NCI-H774 (cell line): Measurements from ENCODE around the gene FMNL3.

Source experiments
- DNase-seq: peaks from one replicate; lab custom pipeline; 2025; lab: John Stamatoyannopoulos, UW

FMNL3 gene

DNA sequence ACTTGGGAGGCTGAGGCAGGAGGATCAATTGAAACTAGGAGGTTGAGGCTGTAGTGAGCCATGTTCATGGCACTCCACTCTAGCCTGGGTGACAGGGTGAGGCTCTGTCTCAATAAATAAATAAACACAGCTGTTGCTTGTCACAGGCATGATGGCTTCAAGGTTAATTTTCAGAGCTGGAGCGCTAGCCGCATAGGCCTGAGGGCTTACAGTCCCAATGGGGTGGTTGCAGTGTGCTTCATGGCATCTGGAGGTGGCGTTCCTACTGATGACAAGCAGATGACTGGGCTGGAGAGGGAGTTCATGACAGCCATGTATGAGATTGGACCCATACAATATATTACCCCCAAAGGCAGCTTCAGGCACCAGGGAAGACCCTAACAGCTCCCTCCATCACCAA is 1.6 kb upstream of the FMNL3 start:
- no peak for DNase-seq

DNA sequence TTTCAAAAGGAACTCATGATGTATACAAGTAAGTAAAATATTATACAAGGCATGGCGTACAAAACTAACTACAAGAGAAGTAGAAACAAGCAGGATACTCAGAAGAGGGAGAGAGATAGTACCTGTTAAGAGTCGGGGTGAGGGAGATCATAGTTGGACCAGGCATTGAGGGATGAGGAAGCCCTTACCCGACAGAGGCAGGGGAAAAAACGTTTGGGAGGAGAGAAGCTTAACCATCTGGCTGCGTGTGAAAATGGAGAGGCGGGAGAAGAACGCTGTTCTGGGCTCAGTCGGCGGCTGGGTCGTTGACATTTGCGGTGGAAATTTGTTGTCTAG is 575 bp upstream of the FMNL3 start:
- DNase-seq: no peak

DNA sequence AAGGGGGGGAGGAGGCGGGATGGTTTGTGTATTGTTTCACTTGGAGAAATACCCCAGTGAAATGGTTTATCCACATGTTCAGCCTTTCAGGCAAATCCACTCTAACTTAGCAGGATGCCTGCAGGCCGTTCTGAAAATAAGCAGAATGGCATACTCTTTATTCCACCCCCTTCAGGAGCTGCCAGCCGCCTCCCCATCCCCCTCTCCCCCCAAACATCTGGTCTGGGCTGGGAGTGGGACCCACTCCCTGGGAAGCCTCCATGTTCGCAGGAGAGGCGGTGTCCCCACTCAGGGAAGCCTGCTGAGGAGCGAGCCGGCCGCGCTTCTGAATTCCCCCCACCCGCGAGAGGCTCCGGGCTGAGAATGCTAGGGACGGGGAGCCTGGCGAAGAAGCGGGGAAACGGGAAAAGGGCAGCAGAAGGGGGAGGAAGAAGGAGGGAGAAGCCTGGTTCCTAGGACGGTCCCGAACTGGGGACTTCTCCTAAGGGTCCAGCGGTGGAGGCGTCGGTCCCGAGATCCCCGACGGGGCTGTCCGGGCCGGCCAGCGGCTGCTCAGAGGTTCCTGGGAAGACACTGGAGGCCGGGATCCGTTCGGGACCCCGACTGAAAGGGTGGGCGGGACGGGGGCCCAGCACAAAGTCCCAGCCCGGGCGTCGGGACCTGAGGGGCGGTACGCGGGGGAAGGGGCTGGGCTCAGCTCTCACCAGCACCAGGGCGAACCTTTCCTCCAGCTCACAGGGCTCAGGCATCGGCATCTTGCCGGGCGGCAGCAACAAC is 666 bp downstream of the FMNL3 start:
- no peak for DNase-seq

DNA sequence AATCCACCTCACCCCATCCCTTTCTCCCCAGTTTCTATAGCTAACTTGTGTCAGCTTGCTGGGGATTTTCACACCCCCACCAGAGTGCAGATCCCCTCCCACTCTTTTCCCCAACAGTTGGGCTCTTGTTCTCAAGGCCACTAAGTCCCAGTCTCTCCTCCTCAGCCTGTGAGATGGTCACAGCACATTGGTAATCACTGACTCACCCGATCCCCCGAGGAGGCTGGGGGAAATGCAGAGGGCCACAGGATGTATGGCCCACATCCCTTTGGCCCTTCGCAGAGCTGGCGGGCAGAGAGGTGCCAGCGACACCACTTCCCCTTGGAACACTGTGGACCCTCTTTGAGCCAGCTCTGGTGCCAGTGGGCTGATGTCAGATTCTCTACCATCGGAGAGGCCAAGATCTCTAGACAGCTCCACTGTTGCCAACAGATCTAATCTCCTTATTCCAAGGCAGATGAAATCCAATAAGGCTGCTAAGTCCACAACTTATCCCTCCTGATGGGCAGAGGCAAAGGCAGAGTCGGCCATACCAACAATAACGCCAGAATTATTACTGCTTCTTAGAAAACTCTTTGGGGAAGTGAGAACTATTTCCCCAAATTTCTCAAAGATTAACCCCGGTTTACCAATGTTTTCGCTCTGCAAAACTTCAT is 1.6 kb downstream of the FMNL3 start:
- DNase-seq: no peak

DNA sequence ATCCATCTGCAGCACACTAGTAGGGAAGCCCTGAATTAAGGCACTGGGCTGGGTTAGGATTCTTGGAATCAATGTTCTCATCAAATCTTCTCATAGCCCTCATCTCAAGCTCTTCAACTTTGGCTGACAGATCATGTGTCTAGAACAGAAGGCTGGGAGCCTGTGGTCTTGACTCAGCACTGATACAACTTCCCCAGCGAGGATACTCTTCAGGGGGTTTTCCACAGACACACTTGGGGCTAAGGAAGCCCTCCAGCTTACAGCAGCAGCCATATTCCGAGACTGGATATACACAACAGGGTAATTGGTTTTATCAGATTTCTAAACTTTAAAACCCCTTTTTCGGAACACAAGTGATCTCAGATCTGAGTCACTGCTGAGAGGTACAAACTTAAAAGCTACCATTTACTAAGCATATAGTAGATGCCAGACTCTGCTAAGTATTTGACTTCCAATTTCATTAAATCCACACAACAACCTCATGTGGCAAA is 3.5 kb downstream of the FMNL3 start:
- DNase-seq: no peak

DNA sequence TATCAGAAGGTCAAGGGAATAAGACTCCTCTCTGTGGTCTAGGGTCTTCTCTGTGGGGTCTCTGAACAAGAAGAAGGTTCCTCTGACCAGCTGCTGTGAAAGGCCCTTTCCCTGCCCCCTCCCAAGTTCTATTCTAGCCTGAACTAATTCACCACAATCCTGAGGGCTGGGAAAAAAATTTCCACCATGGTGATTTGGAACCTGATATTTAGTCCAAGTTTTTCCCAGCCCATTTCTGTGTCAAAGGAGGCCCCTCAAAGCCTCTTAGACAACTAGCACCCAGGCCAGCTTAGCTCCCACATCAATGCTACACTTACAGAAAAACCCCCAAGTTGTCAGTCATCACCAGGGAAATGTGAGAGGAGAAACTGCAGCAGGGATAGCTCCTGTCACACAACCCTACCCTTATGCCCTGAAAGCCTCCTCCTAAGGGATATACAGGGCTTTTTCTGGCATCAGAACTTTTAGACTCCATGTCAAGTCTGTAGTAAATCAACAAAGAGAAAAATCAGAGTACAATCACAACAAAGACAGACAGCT is 4.5 kb downstream of the FMNL3 start:
- no peak for DNase-seq

DNA sequence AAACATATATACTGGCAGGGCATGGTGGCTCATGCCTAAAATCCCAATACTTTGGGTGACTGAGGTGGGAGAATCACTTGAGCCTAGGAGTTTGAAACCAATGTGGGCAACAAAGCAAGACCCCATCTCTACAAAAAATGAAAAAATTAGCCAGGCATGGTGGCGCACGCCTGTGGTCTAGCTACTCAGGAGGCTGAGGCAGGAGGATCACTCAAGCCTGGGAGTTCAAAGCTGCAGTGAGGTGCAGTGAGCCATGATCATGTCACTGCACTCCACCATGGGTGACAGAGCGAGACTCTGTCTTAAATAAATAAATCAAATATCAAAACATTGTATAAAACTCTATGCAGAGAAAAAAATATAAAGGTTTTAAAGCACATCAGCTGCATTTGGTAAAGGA is 5.2 kb downstream of the FMNL3 start:
- no peak for DNase-seq

DNA sequence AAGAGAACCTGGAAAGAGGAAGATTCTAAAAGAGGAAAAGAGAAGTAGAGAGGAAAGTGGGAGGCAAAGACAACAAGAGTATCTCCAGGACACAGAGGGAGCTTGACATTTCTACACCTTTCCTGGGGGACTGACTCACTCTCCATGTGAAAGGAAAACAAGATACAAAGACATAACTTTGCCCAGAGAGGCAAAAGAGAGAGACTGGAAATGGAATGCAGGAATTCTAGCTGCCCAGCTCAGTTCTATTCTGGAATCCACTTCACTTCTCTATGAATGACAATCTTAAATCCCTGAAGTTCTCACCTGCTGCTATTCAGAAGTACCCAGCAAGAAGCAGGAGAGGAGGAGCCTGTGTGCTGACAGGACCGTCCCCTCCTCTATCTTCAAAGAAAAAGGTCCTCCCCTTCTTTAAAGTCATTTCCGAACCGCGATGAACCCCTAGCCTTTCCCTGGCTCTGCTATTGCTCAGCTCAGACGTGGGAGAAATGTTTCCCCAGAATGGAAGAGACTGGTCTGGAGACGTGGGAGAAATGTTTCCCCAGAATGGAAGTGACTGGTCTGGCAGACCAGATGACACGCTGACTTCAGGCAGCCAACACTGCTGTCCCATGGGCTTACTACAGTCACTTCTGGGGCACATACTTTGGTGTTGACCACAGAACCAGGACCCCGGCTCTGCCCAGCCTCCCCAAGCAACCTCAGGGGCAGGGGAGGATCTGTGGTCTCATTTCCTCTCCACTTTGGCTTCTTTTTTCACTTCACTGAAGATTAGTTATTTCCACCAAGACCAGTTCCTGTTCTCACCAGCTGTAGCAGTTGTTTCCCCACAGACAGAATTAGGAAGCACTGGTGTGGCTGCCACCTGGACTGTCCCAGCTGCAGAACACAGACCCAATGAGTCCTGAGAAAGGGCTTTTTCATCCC is 8.3 kb downstream of the FMNL3 start:
- DNase-seq: no peak

DNA sequence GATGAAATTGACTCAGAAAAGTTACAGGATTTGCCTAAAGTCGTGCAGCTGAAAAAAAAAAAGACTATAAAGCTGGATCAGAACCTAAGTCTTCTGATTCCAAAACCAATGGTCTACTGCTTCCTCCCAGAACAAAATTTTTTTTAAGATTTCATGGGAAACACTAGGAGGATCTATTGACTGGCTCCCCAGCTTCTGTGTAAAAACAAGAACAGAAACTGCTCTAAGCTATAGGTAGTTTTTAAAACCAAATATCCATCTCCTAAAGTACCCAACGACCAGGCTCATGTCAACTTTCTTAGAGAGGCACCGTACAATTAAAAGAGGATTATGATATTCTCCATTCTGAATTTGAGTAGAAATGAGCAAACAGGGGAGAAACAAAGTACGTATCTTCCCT is 9.4 kb downstream of the FMNL3 start:
- no peak for DNase-seq

DNA sequence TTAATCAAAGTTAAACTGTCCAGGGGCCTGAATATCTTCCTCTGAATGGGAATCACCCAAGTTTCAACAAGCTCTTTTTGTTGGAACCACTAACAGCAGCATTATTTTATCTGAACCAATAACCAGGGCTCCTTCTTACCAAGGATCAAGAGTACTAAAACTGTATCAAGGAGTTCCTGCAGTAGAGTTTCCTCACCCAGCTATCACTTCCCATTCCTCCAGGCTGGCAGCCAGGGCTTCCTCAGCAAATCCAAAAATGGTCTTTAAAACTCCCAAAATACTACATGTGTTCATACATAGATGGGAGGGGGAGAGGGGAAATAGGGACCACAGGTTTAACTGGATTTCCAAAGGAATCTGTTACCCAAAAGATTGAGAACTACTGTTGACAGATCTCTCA is 10.5 kb downstream of the FMNL3 start:
- no peak for DNase-seq

DNA sequence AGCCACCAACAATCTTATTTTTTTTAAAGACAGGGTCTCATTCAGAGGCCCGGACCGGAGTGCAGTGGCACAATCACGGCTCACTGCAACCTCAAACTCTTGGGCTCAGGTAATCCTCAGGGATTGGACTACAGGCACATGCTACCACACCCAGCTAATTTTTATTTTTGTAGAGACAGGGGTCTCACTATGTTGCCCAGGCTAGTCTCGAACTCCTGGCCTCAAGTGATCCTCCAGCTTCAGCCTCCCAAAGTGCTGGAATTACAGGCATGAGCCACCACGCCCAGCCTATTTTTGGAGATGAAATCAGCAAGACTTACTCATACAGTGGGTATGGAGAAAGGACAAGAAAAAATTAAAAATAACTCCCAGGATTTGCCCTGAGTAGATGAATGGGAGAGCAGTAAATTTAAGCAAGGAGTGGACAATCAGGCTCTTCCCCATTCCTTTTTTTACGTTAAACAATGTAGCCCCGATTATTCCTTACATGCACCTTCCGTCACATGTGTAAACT is 13.2 kb downstream of the FMNL3 start:
- no peak for DNase-seq

DNA sequence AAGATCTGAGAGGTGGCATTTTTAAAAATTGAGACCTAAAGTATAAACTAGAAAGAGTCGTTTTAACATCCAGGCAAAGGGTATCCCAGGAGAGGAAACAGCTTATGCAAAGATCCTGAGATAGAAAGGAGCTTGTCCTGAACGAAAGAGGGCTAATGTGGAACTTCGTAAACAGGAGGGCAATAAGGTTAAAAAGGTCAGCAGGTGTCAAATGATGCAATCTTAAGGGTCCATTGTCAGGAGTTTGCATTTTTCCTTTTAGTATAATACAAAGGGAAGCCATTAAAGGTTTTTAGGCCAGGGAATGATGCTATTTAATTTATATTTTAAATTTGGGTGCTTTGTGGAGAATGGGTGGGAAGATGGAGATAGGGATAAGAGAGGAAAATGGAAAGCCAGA is 14.4 kb downstream of the FMNL3 start:
- no peak for DNase-seq

DNA sequence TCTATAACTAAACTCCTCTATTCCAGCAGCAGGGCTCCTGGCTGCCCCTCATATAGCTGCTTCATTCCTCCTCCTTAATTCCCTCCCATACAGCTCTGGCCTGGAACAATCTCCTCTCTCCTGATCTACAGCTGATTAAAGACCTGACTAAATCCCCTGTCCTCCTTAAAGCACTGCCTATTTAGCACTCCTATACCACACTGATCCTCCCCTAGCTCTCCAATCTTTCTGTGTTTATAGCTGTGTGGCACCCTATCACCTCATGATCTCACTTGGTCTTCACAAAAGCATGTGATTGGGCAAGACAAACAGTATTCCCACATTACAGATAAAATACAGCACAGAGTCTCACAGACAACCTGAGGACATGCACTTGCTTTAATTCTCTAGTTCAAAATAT is 17.4 kb downstream of the FMNL3 start:
- no peak for DNase-seq

DNA sequence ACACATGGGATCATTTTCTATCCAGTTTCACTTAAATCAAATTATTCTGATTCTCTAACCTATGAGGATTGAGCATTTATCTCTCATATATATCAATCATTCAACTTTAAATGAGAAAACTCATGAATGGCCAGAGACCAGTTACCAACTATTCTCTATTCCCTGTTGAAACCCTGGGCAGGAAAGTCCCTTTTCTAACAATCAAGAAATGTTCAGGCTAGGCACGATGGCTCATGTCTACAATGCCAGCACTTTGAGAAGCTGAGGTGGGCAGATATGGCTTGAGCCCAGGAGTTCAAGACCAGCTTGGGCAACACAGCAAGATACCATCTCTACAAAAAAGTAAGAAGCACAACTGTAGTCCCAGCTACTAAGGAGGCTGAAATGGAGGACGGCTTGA is 18.0 kb downstream of the FMNL3 start:
- DNase-seq: no peak

DNA sequence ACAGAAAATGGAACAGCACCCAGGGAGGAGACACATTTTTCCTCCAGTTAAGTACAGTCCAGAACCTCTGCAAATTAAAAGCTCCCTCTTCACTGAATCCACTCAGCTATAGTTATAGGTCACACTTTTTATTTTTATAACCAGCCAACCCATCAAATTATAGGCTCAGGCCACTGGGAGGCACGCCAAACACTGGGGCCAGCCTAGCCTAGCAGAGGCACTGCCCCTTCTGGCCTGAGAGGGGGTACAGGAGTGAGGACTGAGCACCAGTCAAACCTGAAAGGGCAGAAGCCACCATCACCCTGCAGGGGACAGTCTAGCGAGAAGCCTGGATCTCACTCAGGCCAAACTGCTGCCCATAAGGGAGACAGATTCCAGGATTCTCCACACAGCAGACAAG is 19.3 kb downstream of the FMNL3 start:
- no peak for DNase-seq

DNA sequence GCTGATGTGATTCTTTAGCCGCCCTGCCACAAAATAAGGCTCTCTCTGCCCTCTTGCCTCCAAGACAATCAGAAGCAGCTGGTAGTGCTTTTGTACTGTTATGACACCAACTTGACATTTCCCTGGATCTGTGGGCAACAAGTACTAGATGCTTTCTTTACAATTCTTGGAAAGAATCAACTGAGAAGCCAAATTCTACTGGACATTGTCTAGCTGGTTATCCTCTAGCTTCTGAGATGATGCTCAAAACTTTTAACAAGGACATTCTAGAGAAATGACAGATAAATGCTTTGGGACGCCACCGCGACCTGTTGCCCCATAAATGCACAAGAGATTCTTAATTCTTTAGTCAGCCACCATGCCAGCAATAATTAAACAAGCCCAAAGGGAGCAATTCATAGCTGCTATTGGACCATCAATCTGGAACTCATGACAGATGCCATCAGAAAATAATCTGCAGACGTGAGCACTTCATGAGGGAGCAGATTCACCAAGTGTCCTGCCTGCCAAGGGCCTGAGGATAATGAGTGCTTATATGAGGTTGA is 22.8 kb downstream of the FMNL3 start:
- no peak for DNase-seq

DNA sequence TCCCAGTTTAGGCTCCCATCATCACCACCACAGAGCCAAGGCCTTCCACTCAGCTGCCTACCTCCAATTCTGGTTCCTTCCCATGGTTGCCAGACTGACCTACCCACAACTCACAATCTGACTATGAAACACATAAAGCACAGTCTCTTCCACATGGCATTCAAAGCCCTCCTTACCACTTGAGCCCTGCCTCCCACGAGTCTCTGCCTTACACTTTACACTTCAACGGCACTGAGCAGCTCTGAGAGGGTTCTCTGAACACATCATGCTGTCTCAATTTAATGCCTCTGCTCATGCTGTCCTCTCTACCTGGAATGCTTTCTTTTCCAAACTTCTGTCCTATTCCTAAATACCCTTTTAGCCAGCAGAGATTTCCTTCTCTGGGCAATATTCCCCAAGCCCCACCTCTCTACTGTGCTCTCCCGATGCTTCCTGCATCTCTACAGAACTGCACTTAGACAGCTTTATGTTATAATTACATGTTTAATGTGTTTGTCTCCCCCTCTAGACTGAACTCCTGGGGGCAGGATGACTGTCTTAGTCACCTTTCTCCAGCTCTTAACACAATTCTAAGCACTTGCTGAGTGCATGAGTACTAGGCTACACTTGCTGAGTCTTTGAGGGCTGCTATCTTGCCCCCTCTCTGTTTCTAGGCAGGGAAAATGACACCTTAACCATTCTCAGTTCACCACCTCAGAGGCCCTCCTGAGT is 23.5 kb downstream of the FMNL3 start:
- DNase-seq: no peak

DNA sequence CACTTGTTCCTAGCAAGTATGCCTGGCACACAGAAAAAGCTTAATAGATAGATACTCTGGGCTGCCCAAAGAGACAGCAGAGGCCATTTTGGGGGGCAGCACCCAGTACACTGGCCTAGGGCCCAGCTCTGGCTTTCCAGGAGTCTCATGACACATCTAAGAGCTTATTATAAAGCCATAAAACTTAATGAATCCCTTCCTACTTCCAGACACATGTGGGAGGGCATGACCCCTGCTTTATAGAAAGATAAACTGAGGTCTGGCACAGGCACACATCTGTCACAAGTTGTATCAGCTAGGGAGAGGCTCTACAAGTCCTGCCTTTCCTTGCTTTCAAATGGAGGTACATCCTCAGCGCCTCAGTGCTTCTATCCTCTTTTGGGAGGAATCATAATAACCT is 27.1 kb downstream of the FMNL3 start:
- no peak for DNase-seq

DNA sequence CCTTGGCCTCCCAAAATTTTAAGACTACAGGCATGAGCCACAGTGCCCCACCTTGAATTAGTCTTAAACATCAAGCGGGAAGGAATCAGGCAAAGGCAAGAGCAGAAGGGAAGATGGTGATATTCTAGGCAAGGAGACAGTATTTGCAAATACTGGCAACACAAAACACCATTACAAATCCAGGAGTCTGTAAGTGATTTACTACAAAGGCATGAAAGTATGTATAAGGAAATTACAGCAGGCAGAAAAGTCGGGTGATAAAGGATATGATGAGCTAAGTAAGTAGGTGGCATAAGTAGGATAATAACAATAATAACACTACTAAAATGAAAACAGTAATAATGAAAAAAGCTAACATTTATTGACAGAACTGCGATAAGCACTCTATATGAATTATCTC is 28.5 kb downstream of the FMNL3 start:
- no peak for DNase-seq

DNA sequence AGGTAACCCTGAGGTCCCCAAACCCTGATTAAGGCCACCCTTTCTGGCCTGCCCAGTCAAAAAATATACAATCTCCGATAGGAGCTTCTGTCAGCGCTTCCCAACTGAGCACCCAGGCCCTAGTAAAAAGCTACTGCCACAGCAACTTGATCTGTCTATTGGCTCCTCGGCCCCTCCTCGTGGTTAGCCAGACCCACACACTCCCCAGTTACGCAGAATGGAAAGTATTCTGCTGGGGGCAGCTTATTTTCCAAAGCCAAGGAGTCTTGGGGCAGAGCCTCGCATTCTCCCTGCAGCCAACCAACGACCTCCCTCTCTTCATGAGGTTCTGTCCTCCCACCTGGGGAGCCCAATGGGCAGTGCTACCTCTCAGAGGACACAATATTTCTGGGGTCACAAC is 32.1 kb downstream of the FMNL3 start:
- no peak for DNase-seq

DNA sequence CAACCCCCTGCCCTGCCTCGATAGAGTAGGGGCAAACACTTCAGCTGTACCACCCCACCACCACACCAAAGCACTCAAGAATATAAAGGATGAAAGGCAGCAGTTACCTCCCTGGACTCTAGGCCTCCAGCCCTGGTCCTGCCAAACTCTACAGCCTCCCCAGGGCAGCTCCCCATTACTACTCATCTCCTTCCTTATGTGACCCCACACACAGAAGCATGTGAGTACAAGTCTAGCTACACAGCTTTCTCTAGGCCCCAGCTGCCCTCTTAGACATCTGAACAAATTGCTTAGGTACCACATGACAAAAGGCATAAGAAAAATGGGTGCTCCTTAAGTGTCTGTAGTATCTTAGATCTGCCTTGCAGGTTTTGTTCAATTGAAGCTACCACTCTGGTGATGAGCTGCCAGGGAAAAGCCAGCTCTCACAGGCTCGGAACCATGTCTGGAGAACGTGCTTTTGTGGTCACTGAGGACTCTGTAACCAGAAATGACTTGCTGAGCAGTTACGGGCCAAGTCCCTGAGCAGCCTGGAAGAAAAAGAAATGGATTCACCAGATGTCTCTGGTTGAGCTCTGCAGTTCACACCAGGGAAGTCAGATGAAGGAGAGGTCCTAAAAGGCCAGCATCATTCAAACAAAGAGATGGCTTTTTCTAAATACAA is 32.8 kb downstream of the FMNL3 start:
- DNase-seq: no peak
